Glutamatergic neuron (in vitro differentiated cells): ENCODE data around the gene RPUSD4. TPM values are rescaled to one million over a fixed set of nuclear protein-coding genes. Genes with fewer than 3 reads are reported as not detected.

Source experiments
- DNase-seq: peaks from one replicate; pipeline ENCODE4 v3.0.0; 2022
- H3K27ac Mint-ChIP-seq: one replicate; pipeline ENCODE4 v1.8.0; 2020; ENCODE audit warnings: mild to moderate bottlenecking, mixed read lengths, inconsistent platforms; ENCODE audit not compliant: unreplicated experiment
- H3K27me3 Mint-ChIP-seq: one replicate; pipeline ENCODE4 v1.8.0; 2020; ENCODE audit warnings: mild to moderate bottlenecking, moderate library complexity, mixed read lengths, inconsistent platforms; ENCODE audit not compliant: unreplicated experiment
- H3K36me3 Mint-ChIP-seq: one replicate; pipeline ENCODE4 v1.8.0; 2020; ENCODE audit warnings: mild to moderate bottlenecking, mixed read lengths, inconsistent platforms; ENCODE audit not compliant: unreplicated experiment
- H3K4me1 Mint-ChIP-seq: one replicate; pipeline ENCODE4 v1.8.0; 2020; ENCODE audit warnings: mild to moderate bottlenecking, low read depth, mixed read lengths, inconsistent platforms; ENCODE audit not compliant: unreplicated experiment
- H3K4me3 Mint-ChIP-seq: one replicate; pipeline ENCODE4 v1.8.0; 2020; ENCODE audit warnings: mild to moderate bottlenecking, mixed read lengths, inconsistent platforms; ENCODE audit not compliant: unreplicated experiment
- H3K9me3 Mint-ChIP-seq: one replicate; pipeline ENCODE4 v1.8.0; 2020; ENCODE audit warnings: mild to moderate bottlenecking, moderate library complexity, mixed read lengths, inconsistent platforms; ENCODE audit not compliant: unreplicated experiment
- CTCF ChIP-seq: fragments of 200-600 bp; sonication (generic); IDR thresholded peaks from one replicate; pipeline ENCODE4 v1.5.0; 2021; ENCODE audit not compliant: partially characterized antibody, unreplicated experiment
- total RNA-seq: library from RNA; stranded (reverse); fragmentation: NEBNext Ultra II Directional; extraction: Animal tissue kit (Norgen Biotek cat#: 25700); gene quantifications from one replicate; pipeline ENCODE4 v1.2.1, GENCODE V29; 2021; ENCODE audit not compliant: unreplicated experiment

Gene RPUSD4
- total RNA-seq, 1 donor from 2014 or later, result 41.8 TPM

GRCh38 chr11:126152152-126152551 is 59.3 kb downstream of the RPUSD4 start:
- H3K36me3 Mint-ChIP-seq, result peaks cover 8% of the 10 kb centered on the region
- no peak for DNase-seq
- H3K27ac Mint-ChIP-seq, result no peak overlapping the region
- TF ChIP-seq CTCF, result no peak
- H3K4me3 Mint-ChIP-seq, result no peak overlapping the region
- peaks cover 9% of the 10 kb centered on the region for H3K9me3 Mint-ChIP-seq
- H3K4me1 Mint-ChIP-seq, result peaks cover 6% of the 10 kb centered on the region
- H3K27me3 Mint-ChIP-seq, result peaks cover 8% of the 10 kb centered on the region

Other genes starting within 250 kb of the RPUSD4 start
- 21.0 TPM for gene CDON, start 148.8 kb downstream of the RPUSD4 start, total RNA-seq
- gene FAM118B, start 132 bp upstream of the RPUSD4 start, total RNA-seq, result 33.0 TPM
- 58.0 TPM for gene SRPRA, start 57.2 kb upstream of the RPUSD4 start, total RNA-seq
- 60.9 TPM for gene FOXRED1, start 57.5 kb upstream of the RPUSD4 start, total RNA-seq
- 8.2 TPM for gene TIRAP, start 71.4 kb upstream of the RPUSD4 start, total RNA-seq
- 7.2 TPM for gene DCPS, start 92.4 kb upstream of the RPUSD4 start, total RNA-seq
- gene ST3GAL4, start 144.0 kb upstream of the RPUSD4 start, total RNA-seq, result 10.4 TPM